CD4-positive, alpha-beta T cell treated with Interleukin-2 at 100 ng/mL for 4 hours (primary cell): ENCODE data around the gene GRIN1.

Experiments
- DNase-seq: peaks from one replicate; pipeline ENCODE4 v3.0.0-alpha.2; 2020; ENCODE audit warnings: low spot score

GRIN1 gene

GRCh38 chr9:137193771-137194170, 54.8 kb downstream of the GRIN1 start:
- DNase-seq, result no peak

DNA sequence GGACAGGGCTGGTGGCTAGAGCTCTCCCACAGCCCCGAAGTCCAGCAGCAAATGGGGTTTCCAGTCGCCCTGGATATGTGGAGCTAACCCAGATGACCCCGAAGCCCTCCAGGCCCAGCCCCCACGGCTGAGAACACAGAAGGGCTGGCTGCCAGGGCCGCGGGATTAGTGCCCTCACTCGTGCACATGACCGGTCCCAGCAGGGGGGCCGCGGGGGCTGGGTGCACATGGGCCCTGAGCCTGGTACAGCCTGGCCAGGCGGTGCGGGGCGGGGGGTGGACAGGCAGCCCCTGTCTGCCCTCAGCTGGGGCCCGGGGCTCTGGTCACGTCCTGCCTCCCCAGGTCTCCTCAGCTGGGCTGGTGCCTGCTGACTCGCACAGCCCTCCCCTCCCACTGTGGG, 55.4 kb downstream of the GRIN1 start:
- DNase-seq, result no peak

DNA sequence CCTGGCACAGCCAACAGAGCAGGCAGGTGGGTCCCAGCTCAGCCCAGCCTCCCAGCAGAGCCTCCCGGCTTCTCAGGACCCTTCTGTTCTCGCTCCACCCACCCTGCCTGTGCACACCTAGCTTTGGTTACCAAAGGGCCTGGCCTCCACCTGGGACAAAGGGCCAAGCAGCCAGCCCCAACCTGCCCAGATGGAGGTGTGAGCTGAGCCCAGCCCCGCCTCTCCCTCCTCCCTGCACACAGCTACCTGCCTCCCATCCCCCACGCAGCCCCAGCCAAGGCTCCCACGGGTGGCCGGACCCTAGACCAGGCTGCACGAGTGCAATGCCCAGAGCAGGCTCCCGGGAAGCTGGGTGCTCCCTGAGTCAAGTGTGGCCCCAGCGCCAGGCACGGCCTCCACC, 56.0 kb downstream of the GRIN1 start:
- DNase-seq, result no peak

DNA sequence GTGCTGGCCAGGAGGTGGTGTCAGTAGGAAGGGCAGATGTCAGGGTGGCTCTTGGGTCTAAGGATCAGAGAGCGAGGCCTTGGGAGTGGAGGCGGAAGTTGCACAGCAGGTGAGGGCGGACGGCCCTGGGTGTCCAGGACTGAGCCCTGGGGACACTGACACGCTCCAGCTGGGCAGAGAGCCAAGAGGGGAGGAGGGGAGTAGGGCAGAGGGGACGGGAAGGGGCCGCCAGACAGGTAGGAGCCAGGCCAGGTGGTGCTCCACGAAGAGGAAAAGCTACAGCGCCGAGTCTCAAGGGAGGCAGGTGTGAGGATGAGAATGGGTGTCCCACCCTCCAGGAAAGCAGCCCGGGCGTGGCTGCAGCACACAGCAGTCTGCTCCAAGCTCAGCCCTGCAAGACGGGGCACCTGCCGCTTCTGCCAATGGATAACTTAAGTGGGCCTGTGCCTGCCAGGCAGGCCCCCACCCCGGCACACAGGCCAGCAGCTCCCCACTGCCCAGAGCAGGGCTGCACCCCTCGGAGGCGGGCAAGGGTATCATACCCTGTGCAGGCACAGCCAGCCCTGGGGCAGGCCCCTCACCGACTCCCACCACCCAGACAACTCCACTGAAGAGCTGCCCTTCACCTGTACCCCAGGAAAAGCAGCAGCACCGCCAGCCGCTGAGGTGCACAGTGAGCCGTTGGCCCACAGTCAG, 56.7 kb downstream of the GRIN1 start:
- no peak for DNase-seq

GRCh38 chr9:137198051-137198901, 59.3 kb downstream of the GRIN1 start:
- no peak for DNase-seq

- no peak for DNase-seq
Observed at GRCh38 chr9:137198902-137199283, 59.9 kb downstream of the GRIN1 start.

GRCh38 chr9:137199411-137200121, 60.6 kb downstream of the GRIN1 start:
- DNase-seq, result no peak

DNA sequence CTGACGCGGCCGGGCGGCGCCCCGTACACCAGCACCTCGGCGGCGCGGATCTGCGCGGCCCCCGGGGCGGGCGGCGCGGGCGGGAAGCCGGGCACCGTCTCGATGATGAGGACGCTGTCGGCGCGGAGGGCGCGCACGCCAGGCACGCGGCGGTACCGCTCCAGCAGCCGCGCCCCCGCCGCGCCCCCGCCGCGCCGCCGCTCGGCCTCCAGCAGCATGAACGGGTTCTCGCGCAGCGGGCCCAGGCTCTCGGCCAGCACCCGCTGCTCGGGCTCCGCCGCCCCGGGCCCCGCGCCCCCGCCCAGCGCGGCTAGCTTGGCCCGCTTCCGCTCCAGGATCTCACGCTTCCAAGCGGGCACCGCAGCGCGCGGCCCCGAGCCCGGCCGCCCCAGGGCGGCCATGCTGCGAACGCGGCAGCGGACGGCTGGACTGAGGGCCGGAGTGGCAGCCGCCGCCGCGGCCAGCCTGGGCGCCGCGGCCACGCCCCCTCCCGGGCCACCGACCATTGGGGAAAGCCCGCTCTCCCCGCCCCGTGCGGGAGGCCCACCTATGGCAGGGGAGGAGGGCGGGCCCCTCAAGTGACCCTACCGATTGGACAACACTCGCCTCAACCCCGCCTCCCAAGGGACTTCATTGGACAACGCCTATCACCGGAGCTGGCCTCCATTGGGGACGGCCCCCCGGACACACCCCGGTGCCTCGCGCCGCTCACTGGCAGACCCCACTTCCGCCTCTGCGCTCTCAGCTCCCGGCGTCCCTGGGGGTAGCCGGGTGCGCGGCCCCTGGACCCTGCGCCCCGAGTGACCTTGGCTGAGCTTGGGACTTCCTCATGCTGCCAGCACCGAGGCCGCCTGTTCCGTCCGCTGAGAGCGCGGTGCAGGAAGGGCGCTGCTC, 61.6 kb downstream of the GRIN1 start, which contains the start of gene TPRN:
TSS of gene TPRN (minus strand) at position 431 of the 894 bp plus-strand sequence. CDS start at position 401, 30 bp downstream.
- peak; percentile 99 for DNase-seq

GRCh38 chr9:137201205-137201868, 62.4 kb downstream of the GRIN1 start:
- no peak for DNase-seq

- no peak for DNase-seq
Observed at GRCh38 chr9:137202966-137203365, 64.0 kb downstream of the GRIN1 start.

DNA sequence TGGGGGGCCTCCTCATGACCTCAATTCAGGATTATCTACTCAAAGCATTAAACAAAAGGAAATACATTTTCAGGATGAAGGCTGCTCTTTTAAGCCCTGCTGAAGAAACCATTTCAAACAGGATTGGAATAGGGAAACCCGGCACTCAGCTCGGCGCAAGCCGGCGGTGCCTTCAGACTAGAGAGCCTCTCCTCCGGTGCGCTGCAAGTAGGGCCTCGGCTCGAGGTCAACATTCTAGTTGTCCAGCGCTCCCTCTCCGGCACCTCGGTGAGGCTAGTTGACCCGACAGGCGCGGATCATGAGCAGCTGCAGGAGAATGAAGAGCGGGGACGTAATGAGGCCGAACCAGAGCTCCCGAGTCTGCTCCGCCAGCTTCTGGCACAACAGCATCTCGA, 65.8 kb downstream of the GRIN1 start:
- no peak for DNase-seq

DNA sequence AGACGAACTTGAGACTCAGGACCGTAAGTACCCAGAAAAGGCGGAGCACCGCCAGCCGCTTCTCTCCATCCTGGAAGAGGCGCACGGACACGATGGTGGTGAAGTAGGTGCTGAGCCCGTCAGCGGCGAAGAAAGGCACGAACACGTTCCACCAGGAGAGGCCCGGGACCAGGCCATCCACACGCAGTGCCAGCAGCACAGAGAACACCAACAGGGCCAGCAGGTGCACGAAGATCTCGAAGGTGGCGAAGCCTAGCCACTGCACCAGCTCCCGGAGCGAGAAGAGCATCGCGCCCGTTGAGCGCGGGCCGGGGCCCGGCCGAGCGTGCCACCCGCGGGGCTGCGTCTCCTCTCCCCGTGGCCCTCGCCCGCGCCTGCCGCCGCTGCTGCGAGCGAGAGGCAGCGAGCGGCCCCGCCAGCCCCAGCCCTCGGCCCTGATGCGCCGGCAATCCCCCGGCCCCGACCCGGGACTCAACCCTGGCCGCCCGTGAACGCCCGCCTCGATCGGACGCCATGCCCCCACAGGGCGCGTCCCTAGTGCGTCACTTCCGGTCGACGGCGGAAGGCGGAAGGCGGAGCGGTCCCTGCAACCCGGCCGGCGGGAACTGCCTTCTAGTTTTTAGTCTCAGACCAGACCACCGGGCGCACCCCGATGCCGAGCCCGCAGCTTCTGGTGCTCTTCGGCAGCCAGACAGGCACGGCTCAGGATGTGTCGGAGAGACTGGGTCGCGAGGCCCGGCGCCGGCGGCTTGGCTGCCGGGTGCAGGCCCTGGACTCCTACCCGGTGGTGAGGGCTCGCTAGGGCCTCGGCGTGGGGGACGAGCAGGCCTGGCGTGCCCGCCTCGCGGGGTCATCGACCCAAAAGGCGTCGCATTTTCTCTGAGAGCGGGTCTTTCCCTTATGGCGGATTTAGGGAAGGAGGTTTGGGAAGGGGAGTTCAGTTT, 66.4 kb downstream of the GRIN1 start, which contains the start of the genes NDOR1 and TMEM203:
TSS of gene NDOR1 (plus strand) at position 575 of the 944 bp plus-strand sequence. CDS start at position 653, 78 bp downstream.
TSS of gene TMEM203 (minus strand) at position 523 of the 944 bp plus-strand sequence. CDS start at position 289, 234 bp downstream.
- peak; percentile 90 for DNase-seq

GRCh38 chr9:137206602-137207001, 67.6 kb downstream of the GRIN1 start:
- no peak for DNase-seq

GRCh38 chr9:137211532-137211931, 72.6 kb downstream of the GRIN1 start:
- no peak for DNase-seq

- DNase-seq, result no peak
Observed at GRCh38 chr9:137212520-137212919, 73.6 kb downstream of the GRIN1 start.

- no peak for DNase-seq
Observed at GRCh38 chr9:137213160-137214060, 74.5 kb downstream of the GRIN1 start.

- DNase-seq, result no peak
Observed at GRCh38 chr9:137214620-137215019, 75.7 kb downstream of the GRIN1 start.

DNA sequence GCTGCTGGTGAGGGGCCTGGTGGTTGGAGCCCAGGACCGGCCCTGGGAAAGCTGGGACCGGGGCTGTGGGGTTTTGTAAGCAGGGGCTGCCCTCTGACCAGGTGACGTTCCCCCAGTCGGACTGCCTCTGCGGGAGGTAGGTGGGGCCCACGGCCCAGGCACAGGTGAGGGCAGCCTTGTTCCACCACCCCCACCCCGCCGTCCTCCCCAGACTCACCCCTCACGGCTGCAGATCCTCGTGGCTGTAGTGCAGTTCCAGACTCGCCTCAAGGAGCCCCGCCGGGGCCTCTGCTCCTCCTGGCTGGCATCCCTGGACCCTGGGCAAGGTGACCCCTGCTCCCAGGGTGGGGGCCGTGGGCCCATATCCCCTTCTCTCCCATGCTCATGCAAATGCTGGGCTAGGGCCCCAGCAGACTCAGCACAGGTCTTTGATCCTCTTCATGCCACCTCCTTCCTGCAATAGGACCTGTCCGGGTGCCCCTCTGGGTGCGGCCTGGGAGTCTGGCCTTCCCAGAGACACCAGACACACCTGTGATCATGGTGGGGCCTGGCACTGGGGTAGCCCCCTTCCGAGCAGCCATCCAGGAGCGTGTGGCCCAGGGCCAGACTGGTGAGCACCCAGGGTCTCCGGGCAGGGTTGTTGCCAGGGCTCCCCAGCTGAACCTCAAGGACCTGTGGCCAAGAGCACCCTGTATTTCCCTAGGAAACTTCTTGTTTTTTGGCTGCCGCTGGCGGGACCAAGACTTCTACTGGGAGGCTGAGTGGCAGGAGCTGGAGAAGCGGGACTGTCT, 76.4 kb downstream of the GRIN1 start:
- no peak for DNase-seq
